GM19240 (cell line): Measurements from ENCODE around the gene PCED1A.
"Not testable (repeated sequence)": the region's sequence is repeated elsewhere in the genome, so short reads cannot be mapped to it uniquely, and the experiment has no call there.

Experiments
- DNase-seq: peaks from one replicate; pipeline ENCODE4 v3.0.0; 2011; ENCODE audit warnings: low spot score; ENCODE audit not compliant: insufficient read length

The PCED1A gene

GRCh38 chr20:2829376-2829775 lies 11.1 kb downstream of the PCED1A start:
- no peak for DNase-seq

- no peak for DNase-seq
Observed at GRCh38 chr20:2826655-2827054, 13.8 kb downstream of the PCED1A start.

GRCh38 chr20:2825761-2826160 lies 14.7 kb downstream of the PCED1A start:
- DNase-seq: no peak

- DNase-seq: no peak
Observed at GRCh38 chr20:2822073-2822472, 18.4 kb downstream of the PCED1A start.

GRCh38 chr20:2820896-2821869 lies 19.3 kb downstream of the PCED1A start:
- DNase-seq: no peak

GRCh38 chr20:2820084-2820895 lies 20.2 kb downstream of the PCED1A start:
- DNase-seq: no peak

GRCh38 chr20:2817891-2818595 lies 22.4 kb downstream of the PCED1A start:
- no peak for DNase-seq

- DNase-seq: no peak
Observed at GRCh38 chr20:2817341-2817726, 23.1 kb downstream of the PCED1A start.

GRCh38 chr20:2816583-2817340 lies 23.7 kb downstream of the PCED1A start:
- DNase-seq: no peak

- no peak for DNase-seq
Observed at GRCh38 chr20:2816030-2816582, 24.3 kb downstream of the PCED1A start, which contains the start of gene TMEM239. Gene TMEM239, plus strand, starts transcription at chr20:2816364. Its CDS starts 191 bp downstream, at chr20:2816555.

- no peak for DNase-seq
Observed at GRCh38 chr20:2815242-2815900, 25.1 kb downstream of the PCED1A start.

- no peak for DNase-seq
Observed at GRCh38 chr20:2814587-2815051, 25.8 kb downstream of the PCED1A start, which contains the start of gene C20orf141. Gene C20orf141, plus strand, starts transcription at chr20:2814987. Its CDS starts 198 bp downstream, at chr20:2815185.

GRCh38 chr20:2814076-2814475 lies 26.4 kb downstream of the PCED1A start:
- DNase-seq: no peak

GRCh38 chr20:2812189-2812588 lies 28.3 kb downstream of the PCED1A start:
- DNase-seq: no peak

GRCh38 chr20:2809690-2810089 lies 30.8 kb downstream of the PCED1A start:
- DNase-seq: no peak

- DNase-seq: not testable (repeated sequence)
Observed at GRCh38 chr20:2807929-2808328, 32.5 kb downstream of the PCED1A start.

GRCh38 chr20:2807019-2807418 lies 33.4 kb downstream of the PCED1A start:
- no peak for DNase-seq

- DNase-seq: no peak
Observed at GRCh38 chr20:2806351-2806701, 34.1 kb downstream of the PCED1A start.

- DNase-seq: no peak
Observed at GRCh38 chr20:2805689-2806350, 34.6 kb downstream of the PCED1A start.
